OCI-LY3 (cell line): ENCODE data around the gene FAM3C.
"Not testable (repeated sequence)": the region's sequence is repeated elsewhere in the genome, so short reads cannot be mapped to it uniquely, and the experiment has no call there.

ENCODE experiments used
- H2AFZ ChIP-seq: fragments of 200-600, 300-600 bp; shearing (Covaris generic); 2 replicates; pipeline ENCODE4 v1.6.0; 2014; ENCODE audit warnings: antibody characterized with exemption, low read depth, low read length
- H3K27ac ChIP-seq: fragments of 200-600, 300-600 bp; sonication (generic); 2 replicates; pipeline ENCODE4 v1.5.1; 2014; ENCODE audit warnings: mild to moderate bottlenecking, low read length, moderate library complexity, mixed read lengths
- H3K27me3 ChIP-seq: fragments of 200-600, 300-600 bp; sonication (generic); 2 replicates; pipeline ENCODE4 v1.6.1; 2014; ENCODE audit warnings: low read depth, low read length, mixed read lengths
- H3K36me3 ChIP-seq: fragments of 200-600, 300-600 bp; sonication (generic); replicated peaks from 2 replicates; pipeline ENCODE3; 2014; ENCODE audit warnings: low read depth, low read length, mixed read lengths
- H3K4me1 ChIP-seq: fragments of 300-600, 200-600 bp; sonication (generic); 2 replicates; pipeline ENCODE4 v1.6.1; 2014; ENCODE audit warnings: low read length, mixed read lengths
- H3K4me2 ChIP-seq: fragments of 200-600, 300-600 bp; sonication (generic); 2 replicates; pipeline ENCODE4 v1.6.1; 2014; ENCODE audit warnings: low read length, mixed read lengths
- H3K4me3 ChIP-seq: fragments of 300-600, 200-600 bp; sonication (generic); 2 replicates; pipeline ENCODE4 v1.5.1; 2014; ENCODE audit warnings: antibody characterized with exemption, mild to moderate bottlenecking, low read length, moderate library complexity
- H3K79me2 ChIP-seq: fragments of 300-600, 200-600 bp; shearing (Covaris generic); 2 replicates; pipeline ENCODE4 v1.6.1; 2014; ENCODE audit warnings: mild to moderate bottlenecking, low read length, mixed read lengths
- H3K9ac ChIP-seq: fragments of 300-600, 200-600 bp; shearing (Covaris generic); 2 replicates; pipeline ENCODE4 v1.6.0; 2014; ENCODE audit warnings: mild to moderate bottlenecking, low read length, moderate library complexity
- H3K9me3 ChIP-seq: fragments of 200-600, 300-600 bp; shearing (Covaris generic); 2 replicates; pipeline ENCODE4 v1.6.1; 2014; ENCODE audit warnings: low read length, mixed read lengths; ENCODE audit not compliant: insufficient read depth
- H4K20me1 ChIP-seq: fragments of 200-600, 300-600 bp; sonication (generic); 2 replicates; pipeline ENCODE4 v1.6.1; 2016; ENCODE audit warnings: low read length, mixed read lengths; ENCODE audit not compliant: insufficient read depth
- EZH2phosphoT487 ChIP-seq: fragments of 200-600 bp; shearing (Covaris generic); IDR thresholded peaks from 2 replicates; pipeline ENCODE4 v1.6.1; 2018; ENCODE audit warnings: antibody characterized with exemption, mixed run types, low read depth
- TF ChIP-seq, protein P1 (sequence below): fragments of 200-600, 300-600 bp; sonication (generic); IDR thresholded peaks from 2 replicates; pipeline ENCODE4 v1.5.1; 2014; ENCODE audit warnings: antibody characterized with exemption, low read length, low read depth

Gene FAM3C

DNA sequence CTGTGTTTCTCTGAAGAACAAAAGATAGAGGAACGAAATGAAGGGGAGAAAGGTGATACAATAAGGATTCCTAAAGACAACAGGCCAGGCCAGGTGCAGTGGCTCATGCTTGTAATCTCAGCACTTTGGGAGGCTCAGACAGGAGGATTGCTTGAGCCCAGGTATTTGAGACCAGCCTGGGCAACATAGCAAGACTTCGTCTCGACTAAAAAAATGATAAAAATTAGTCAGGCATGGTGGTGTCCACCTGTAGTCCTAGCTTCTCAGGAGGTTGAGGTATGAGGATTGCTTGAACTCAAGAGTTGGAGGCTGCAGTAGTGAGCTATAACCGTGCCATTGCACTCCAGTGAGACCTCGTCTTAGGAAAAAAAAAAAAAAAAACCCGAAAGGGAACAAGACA lies 41.4 kb upstream of the FAM3C start:
- TF ChIP-seq, protein P1, sequence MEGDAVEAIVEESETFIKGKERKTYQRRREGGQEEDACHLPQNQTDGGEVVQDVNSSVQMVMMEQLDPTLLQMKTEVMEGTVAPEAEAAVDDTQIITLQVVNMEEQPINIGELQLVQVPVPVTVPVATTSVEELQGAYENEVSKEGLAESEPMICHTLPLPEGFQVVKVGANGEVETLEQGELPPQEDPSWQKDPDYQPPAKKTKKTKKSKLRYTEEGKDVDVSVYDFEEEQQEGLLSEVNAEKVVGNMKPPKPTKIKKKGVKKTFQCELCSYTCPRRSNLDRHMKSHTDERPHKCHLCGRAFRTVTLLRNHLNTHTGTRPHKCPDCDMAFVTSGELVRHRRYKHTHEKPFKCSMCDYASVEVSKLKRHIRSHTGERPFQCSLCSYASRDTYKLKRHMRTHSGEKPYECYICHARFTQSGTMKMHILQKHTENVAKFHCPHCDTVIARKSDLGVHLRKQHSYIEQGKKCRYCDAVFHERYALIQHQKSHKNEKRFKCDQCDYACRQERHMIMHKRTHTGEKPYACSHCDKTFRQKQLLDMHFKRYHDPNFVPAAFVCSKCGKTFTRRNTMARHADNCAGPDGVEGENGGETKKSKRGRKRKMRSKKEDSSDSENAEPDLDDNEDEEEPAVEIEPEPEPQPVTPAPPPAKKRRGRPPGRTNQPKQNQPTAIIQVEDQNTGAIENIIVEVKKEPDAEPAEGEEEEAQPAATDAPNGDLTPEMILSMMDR = no peak
- no peak for TF ChIP-seq EZH2phosphoT487
- Histone ChIP-seq H3K4me1 (peaks cover 22% of the 10 kb centered on the region), H3K79me2 (no peaks in the 10 kb centered on the region), H3K9ac (no peak overlapping the region), H3K4me3 (no peak overlapping the region), H3K27me3 (no peaks in the 10 kb centered on the region), H3K9me3 (no peaks in the 10 kb centered on the region), H3K36me3 (no peaks in the 10 kb centered on the region), H3K27ac (no peak overlapping the region), H3K4me2 (peak overlapping the region; percentile 90), H4K20me1 (no peaks in the 10 kb centered on the region), H2AFZ (no peak overlapping the region)

DNA sequence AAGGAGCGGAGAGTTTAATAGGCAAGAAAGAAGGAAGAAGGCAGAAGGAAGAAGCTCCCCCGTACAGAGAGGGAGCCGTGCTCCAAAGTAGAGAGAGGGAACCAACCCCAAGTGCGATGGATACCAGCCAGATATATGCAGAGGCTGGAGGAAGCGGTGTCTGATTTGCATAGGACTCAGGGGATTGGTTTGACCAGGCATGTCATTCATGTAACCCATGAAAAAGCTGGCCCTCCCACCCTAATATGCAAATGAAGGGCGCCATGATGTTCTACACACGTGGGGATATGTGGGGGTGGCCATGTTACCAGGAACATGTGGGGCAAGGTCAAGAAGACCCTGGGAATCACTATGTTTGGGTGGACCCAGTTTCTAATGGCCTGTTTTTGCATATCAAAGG lies 40.6 kb upstream of the FAM3C start:
- H3K4me2 ChIP-seq = no peak overlapping the region
- no peak overlapping the region for H3K27ac ChIP-seq
- H3K4me3 ChIP-seq = no peak overlapping the region
- H3K9ac ChIP-seq = no peak overlapping the region
- no peaks in the 10 kb centered on the region for H3K36me3 ChIP-seq
- peaks cover 22% of the 10 kb centered on the region for H3K4me1 ChIP-seq
- H3K79me2 ChIP-seq = no peaks in the 10 kb centered on the region
- no peaks in the 10 kb centered on the region for H3K27me3 ChIP-seq
- no peaks in the 10 kb centered on the region for H4K20me1 ChIP-seq
- no peaks in the 10 kb centered on the region for H3K9me3 ChIP-seq
- TF ChIP-seq, protein P1 = no peak
- no peak overlapping the region for H2AFZ ChIP-seq

DNA sequence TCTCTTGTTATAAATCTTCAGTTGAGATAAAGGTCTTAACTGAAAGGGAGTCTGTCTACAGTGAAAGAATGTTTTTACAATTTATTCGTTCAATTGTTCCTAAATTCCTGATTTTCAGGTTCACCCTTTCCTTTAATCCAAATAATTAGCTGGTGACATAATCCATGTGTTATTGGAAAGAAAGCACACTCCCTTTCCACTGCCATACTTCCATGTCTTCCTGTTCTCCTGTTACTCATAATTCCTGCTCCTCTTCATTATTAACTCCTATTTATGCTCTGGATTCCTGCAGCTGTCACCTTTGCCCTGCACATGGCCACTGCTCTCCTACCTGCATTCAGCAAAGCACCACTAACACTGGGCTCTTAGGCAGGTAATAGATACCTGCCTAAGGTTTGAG lies 40.0 kb upstream of the FAM3C start:
- Histone ChIP-seq H2AFZ (no peak overlapping the region), H3K9me3 (no peaks in the 10 kb centered on the region), H3K79me2 (no peaks in the 10 kb centered on the region), H3K4me1 (peaks cover 17% of the 10 kb centered on the region), H3K27ac (no peak overlapping the region), H3K36me3 (no peaks in the 10 kb centered on the region), H3K9ac (no peak overlapping the region), H3K4me2 (no peak overlapping the region), H4K20me1 (no peaks in the 10 kb centered on the region), H3K27me3 (no peaks in the 10 kb centered on the region), H3K4me3 (no peak overlapping the region)
- no peak for TF ChIP-seq EZH2phosphoT487
- TF ChIP-seq, protein P1 = no peak

DNA sequence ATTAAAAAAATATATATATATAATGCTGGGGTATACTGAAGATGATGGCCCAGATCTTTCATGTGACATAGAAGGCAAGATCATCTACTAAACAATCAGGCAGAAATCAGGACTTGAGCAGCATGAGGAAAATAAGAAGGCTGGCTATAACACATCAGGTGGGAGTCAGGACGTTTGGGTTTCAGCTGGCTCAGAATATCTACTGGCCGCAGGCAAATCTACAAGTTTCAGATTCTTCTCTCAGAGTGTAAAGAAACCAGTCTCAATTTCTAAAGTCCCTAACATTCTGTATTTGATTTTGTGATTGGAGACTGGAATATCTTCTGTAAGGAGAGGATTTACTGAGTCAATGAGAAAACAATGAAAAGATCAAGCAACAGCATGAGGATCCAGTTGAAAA lies 37.7 kb upstream of the FAM3C start:
- TF ChIP-seq EZH2phosphoT487 = no peak
- TF ChIP-seq, protein P1 = no peak
- H3K27ac ChIP-seq = no peak overlapping the region
- H3K9me3 ChIP-seq = no peaks in the 10 kb centered on the region
- H3K4me1 ChIP-seq = peaks cover 13% of the 10 kb centered on the region
- H2AFZ ChIP-seq = no peak overlapping the region
- no peaks in the 10 kb centered on the region for H4K20me1 ChIP-seq
- H3K36me3 ChIP-seq = no peaks in the 10 kb centered on the region
- no peak overlapping the region for H3K4me3 ChIP-seq
- H3K27me3 ChIP-seq = no peaks in the 10 kb centered on the region
- no peak overlapping the region for H3K4me2 ChIP-seq
- no peaks in the 10 kb centered on the region for H3K79me2 ChIP-seq
- H3K9ac ChIP-seq = no peak overlapping the region

DNA sequence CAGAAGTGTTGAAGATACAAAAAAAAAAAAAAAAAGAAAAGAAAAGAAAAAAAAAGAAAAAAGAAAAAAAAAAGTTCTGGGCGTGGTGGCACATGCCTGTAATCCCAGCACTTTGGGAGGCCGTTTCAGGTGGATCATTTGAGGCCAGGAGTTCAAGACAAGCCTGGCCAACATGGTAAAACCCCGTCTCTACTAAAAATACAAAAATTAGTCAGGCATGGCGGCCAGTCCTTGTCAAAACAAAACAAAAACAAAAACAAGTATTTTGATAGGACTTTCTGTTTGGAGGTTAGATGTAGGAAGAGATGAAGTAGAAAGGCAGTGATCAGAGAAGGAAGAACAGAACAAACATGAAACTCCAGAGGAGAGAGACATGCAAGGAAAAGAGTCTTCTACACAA lies 36.4 kb upstream of the FAM3C start:
- H3K4me2 ChIP-seq, H3K36me3 ChIP-seq, H2AFZ ChIP-seq, H3K27me3 ChIP-seq, H3K4me1 ChIP-seq, H4K20me1 ChIP-seq, H3K9ac ChIP-seq, H3K4me3 ChIP-seq, H3K79me2 ChIP-seq, H3K9me3 ChIP-seq, H3K27ac ChIP-seq: not testable (repeated sequence)
